ENCODE data around the gene CYP26B1. TPM values are rescaled to one million over a fixed set of nuclear protein-coding genes. Genes with fewer than 3 reads are reported as not detected.

The CYP26B1 gene
- total and polyA plus RNA-seq, 2 of the 8 experiments (the other 6 are each of a cell fraction or from before 2014, with no cell fraction given): 0.06 to 0.69 TPM

GRCh38 chr2:72143441-72144273 lies 4.0 kb downstream of the CYP26B1 start (continued):
- TF ChIP-seq CHD7 (IDR thresholded peaks at IDR 0.05; ENCODE audit: insufficient replicate concordance, low read length) (no peak), EZH2 (IDR thresholded peaks at IDR 0.05; ENCODE audit: low read depth, low read length, severe bottlenecking) (peak; percentile 88), GTF2F1 (IDR thresholded peaks at IDR 0.05; ENCODE audit: borderline replicate concordance, low read depth, low read length) (no peak), RNF2 (IDR thresholded peaks at IDR 0.05; ENCODE audit: borderline replicate concordance, low read depth, low read length, missing control alignments, poor library complexity, severe bottlenecking) (peak; percentile 81), CHD2 (IDR thresholded peaks at IDR 0.05; ENCODE audit: low read length) (no peak), NANOG (IDR thresholded peaks at IDR 0.05; ENCODE audit: insufficient read depth, low read depth, low read length, poor library complexity, severe bottlenecking) (no peak)
- TF ChIP-seq, protein P1, sequence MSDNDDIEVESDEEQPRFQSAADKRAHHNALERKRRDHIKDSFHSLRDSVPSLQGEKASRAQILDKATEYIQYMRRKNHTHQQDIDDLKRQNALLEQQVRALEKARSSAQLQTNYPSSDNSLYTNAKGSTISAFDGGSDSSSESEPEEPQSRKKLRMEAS (IDR thresholded peaks at IDR 0.05): peak; percentile 92
- TF ChIP-seq, protein P2, sequence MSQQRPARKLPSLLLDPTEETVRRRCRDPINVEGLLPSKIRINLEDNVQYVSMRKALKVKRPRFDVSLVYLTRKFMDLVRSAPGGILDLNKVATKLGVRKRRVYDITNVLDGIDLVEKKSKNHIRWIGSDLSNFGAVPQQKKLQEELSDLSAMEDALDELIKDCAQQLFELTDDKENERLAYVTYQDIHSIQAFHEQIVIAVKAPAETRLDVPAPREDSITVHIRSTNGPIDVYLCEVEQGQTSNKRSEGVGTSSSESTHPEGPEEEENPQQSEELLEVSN (IDR thresholded peaks at IDR 0.05): peak; percentile 84

Data from H1 (cell line).